ENCODE data around the gene IRF9.

Gene IRF9

GRCh38 chr14:24179294-24179960, 18.4 kb downstream of the IRF9 start:
- no peak for DNase-seq

DNA sequence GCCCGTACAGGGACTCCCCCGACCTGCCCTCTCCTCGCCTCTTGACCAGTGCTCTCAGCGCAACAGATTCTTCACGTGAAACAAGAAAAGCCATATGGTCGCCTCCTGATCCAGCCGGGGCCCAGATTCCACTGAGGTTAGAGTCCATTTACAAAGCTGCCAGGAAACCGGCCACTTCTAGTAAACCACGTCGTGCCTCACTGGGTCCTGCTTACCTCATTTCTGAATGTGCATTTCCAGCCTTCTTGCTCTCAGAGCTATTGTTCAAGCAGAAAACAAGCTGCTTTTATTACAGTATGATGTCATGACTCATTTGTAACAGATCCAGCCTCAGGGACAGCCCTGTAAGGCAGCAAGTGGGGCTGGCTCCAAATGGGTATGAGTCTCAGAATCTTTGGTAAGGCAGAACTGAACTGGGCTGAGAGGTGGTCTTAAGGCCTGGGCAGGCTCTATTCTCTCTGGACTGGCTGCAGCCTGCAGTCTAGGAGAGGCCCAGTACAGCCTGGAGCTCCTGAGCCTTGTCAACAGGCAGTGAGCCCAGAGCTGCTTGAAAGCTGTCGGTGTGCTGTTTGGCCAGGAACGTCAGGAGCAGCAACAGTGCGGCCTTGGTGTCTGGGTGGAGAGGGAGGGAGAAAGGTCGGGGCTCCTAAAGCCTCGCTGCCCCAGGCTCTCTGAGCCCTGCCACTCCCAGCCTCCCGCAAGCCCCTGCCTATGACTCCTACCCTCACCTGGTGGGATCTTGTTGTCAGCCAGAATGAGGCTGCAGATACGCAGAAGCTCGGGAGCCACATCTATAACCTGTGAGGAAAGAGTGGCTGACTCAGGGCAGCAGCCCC, 19.1 kb downstream of the IRF9 start:
- no peak for DNase-seq

- no peak for DNase-seq
Observed at GRCh38 chr14:24181371-24182077, 20.5 kb downstream of the IRF9 start.

DNA sequence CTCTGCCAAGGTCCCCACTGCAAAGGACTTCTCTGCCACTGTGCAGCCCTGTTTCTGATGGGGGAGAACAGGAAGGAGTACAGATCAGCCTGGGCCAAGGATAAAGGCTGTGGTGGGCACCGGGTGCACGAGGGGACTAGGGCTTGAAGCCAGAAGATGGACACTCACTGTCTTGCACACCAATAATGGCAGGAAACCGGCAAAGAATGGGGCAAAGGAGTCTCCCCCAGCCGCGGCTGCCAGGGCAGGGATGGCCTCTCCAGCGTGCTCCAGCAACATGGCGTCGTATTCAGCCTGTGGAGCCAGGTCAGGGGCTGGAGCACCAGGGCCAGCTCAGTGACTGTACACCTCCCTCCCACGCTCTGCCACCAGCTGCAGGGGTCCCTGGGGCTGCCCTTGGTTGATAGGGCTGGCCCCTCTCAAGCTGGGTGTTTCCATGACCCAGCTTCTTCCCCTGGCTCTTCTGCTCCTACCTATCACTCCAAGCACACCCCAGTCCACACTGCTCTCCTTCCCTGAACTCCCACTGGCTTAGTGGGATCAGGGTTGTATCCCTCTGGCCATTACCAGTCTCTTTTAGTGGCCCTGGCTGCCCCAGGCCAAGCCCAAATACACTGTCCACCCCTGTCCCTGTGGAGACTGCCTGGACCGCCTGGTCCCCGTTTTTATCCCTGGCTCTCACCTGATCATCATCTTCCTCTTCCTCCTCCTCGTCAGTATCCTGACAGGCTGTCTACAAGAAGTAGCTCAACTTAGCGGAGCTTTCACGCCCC, 21.2 kb downstream of the IRF9 start:
- no peak for DNase-seq

DNA sequence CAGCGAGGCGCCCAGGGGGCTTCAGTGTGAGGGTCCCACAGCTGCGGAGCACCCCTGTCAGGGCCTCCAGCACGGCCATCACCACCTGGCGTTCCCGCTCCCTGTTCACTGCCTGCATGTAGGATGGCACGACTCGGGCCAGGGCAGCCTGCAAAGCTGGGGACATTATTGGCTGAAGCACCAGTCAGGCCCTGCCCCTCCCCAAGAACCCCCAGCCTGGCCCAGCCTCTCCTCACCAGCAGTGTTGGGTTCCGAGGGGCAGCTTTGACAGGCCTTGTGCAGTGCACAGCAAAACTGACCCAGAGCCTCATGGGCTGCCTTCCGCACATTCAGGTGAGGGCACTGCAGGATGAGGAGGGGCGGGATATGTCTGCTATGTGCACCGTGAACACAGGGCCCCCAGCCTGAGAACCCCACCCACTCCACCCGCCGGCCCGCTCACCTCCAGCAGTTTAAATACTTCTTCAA, 22.0 kb downstream of the IRF9 start:
- no peak for DNase-seq

DNA sequence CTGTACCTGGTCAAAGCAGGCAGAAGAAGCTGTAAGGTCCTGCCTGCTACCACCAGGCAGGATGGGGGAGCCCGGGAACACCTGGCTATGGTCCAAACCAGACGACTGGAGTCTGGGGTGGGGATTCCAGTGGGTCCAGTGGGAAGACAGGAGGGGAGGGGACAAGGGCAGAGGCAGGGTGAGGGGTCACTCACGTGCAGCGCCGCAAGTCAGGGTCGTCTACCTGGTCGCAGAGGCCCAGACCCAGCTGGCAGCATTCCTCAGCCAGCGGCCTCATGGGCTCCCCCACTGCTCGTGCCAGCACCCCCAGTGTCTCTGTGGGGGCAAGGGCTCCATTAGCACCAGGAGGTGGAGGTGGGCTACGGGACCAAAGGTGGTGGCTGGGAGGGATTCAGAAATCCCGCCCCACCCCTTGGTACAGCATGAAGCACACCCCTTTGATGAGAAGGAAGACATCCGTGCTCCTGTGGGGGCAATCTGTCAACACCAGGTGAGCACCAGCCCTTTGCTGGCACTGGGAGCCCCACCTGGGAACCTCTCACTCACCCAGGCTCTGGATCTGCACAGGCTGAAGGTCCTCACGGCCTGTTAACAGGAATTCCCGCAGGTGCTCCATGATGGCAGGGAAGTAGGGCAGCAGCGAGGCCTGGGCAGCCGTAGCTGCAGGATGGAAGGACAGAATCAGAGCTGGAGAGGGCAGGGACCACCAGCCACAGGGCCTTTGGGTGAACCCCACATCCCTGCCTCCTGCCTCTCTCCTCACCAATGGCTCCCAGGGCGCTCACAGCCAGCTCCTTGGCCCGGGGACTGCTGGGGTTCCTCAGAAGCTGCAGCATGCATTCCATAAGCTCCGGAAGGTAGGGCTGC, 23.3 kb downstream of the IRF9 start:
- no peak for DNase-seq

- no peak for DNase-seq
Observed at GRCh38 chr14:24185026-24185425, 24.0 kb downstream of the IRF9 start.

- DNase-seq: no peak
Observed at GRCh38 chr14:24185741-24186140, 24.7 kb downstream of the IRF9 start.

- DNase-seq: no peak
Observed at GRCh38 chr14:24186831-24187538, 25.9 kb downstream of the IRF9 start.

DNA sequence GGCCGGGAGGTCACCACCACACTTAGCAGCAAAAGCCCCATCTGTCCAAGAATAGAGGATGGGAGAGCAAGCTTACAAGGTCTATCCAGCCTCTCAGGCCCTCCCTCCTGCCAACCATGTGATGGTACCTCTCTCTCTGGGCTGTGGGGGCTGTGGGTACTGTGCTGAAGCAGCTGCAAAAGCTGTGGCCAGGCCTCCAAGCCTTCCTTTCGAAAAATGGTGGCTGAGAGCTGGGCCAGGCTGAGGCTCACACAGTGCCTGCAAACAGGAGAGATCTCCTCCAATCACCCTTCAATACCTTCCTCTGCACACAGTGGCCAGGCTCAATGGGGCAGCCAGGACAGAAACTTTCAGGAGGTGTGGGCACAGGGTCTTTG, 26.5 kb downstream of the IRF9 start:
- no peak for DNase-seq

DNA sequence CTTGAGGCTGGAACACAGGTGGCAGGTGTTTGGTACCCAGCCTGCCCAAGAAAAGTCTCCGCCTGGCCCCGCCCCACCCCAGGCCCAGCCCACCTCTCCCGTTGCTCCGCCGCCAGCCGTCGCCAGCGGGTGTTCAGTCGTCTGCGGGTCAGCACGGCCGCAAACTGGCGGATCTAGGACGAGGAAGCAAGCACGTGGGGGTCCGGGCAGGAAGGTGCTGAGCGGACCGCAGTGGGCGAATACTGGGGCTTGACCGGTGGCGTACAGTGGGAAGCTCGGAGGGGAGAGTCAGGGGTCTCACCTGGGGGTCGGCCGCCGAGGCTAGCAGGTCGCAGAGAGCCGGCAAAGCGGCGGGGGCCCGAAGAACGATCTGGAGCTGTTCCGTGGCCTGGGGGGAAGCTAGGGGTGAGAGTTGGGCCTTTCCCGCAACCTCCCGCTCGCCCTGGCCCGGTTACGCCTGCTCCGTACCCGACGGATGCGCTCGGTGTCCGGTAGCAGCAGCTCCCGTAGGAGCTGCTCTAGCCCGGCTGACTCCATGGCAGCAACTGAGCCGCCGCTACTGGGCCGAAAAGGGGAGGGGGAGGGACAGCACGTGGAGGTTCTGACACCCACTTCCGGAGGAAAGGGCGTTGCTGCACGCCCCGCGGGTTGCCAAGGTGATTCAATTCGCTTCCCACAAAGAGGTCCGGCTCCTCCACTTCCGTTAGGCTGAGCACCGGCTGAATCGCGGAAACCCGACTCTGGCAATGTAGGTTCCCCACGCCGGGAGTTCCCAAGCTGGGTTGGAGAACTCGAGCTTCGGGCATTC, 27.4 kb downstream of the IRF9 start, which contains the start of gene IPO4:
Gene IPO4 (minus strand): TSS at position 566 of the 808 bp plus-strand sequence. CDS start 29 bp downstream, at position 537.
- DNase-seq: peak; percentile 96

- no peak for DNase-seq
Observed at GRCh38 chr14:24189059-24189375, 28.0 kb downstream of the IRF9 start.

- no peak for DNase-seq
Observed at GRCh38 chr14:24189460-24189859, 28.4 kb downstream of the IRF9 start.

GRCh38 chr14:24190416-24190815, 29.4 kb downstream of the IRF9 start:
- DNase-seq: no peak

DNA sequence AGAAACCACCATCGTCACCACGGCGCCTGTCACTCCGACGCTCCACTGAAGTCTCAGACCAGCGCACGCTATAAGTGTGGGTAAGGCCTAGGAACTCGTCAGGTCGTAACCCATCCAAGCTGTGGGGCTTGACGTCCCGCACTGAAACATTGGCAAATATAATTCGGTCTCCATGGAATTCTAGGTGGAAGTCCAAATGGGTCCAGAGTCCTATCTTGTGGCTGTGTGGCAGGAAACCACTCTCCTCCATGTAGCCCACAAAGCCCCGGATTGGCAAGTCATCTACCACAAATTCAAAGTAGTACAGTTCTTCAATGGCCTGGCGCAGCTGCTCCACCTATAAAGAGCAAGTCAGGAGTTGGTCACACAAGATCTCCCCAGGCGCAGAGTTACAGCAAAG, 31.9 kb downstream of the IRF9 start:
- no peak for DNase-seq

DNA sequence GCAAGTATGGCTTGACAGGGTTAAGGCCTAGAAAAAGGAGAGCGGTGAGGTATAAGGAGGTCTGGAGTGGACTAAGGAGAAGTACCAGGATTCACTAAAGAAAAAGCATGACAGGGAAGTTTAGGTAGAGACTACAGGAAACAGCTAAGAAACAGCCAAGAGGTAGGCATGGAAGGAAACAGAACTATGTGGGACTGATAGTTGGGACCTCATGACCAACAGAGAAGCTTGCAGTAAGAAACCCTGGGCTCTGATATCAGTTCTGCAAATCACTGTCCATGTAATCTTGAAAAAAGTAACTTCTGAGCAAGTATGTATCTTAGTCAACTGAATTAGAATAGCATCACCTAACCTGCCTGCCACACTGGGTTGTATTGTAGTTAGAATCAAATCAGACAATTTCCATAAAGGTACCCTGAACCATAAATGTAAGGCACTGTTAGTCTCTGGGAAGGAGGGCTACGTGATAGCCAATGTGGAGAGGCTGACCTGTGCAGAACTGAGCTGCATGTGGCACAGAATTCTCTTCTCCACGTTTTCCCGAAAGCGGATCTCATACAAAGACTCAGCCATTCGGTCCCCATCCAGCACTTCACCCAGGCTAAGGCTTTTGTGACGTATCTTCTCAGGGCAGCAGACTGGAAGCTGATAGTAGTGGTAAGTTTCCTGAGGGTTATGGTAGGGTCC, 33.3 kb downstream of the IRF9 start:
- DNase-seq: no peak

DNA sequence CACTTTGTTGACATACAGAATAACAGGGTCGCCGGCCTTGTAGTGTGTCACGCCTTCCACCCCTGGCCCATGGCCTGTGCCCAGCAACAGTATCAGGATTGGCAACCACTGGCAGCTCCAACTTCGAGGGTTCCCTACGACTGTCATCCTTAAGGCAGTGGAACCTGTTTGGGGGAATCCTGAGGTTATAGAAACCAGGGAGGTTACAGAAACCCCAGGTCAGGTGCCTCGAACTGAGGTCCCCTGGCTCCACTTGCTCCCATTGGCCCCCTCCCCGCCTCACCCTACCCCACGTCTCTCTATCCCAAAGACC, 33.8 kb downstream of the IRF9 start:
- no peak for DNase-seq

DNA sequence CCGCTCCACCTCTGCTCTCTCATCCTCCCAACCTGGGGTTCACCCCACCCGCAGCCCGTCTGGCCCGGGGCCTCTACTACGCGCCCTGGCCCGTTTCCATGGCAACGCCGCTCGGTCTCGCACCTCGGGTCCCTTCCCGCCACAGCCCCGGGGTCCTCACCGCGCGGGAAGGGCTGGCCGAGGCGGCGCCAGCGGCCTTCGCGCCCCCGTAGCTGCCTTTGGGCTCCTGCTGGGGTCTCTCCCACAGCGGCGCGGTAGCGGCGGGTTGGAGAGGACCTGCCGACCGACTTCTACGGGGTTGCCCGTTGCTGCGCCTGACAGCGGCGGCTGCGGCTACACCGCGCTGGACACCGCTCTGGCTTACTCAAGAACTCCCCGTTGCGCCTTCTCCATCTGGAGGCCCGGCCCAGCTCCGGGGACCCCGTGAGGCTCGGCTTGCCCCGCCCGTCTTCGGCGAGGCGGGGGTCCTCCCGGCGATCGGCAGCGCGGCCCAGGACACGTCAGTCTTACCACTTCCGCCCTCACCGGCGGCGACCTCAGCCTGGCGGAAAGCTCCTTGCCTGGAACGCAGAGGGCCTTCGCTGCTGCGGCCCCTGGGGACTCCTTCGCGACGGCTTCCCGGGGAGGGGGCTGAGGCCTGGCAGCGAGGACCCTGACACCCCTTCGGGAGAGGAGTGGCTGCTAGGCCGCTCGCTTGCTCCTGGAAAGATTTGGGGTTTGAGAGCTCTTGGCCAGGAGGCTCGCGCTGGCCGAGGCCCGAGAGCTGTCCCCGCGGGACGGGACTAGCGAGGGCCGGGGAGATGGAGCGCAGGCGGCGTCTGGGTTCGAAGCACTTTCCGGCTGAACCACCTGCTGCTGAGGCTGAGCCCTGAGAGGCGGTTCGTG, 34.4 kb downstream of the IRF9 start, which contains the start of gene TM9SF1:
Gene TM9SF1 (minus strand): TSS at position 256 of the 885 bp plus-strand sequence. CDS start 422 bp downstream, outside the sequence.
- peak; percentile 89 for DNase-seq
